HepG2 (cell line): ENCODE data around the gene HSPB6. TPM values are rescaled to one million over a fixed set of nuclear protein-coding genes. Genes with fewer than 3 reads are reported as not detected.

Experiments
- ATAC-seq: fragments of 200-7000 bp; cut with Tn5 transposase; 3 replicates; pipeline ENCODE4 v1.9.1; 2020; ENCODE audit warnings: mild to moderate bottlenecking, moderate library complexity
- Bru-seq: library from RNA; stranded (reverse); fragments of 400-500 nt; gene quantifications from one replicate; lab custom pipeline; 2021; lab: Mats Ljungman, UMichigan
- BruChase-seq, 2 experiments: library from RNA; stranded (reverse); fragments of 400-500 nt; gene quantifications; one replicate each; lab custom pipeline; 2021; lab: Mats Ljungman, UMichigan
- BruUV-seq: library from RNA; stranded (reverse); fragments of 400-500 nt; replicated peaks from 2 replicates; lab custom pipeline; 2021; lab: Mats Ljungman, UMichigan
- CTCF ChIA-PET: fragments of 300-600 bp; formaldehyde crosslinking; extraction: SDS; loops from one replicate; lab custom pipeline; 2021; ENCODE audit warnings: low total read pairs, inconsistent platforms, low intra/inter-chr PET ratio; lab: Yijun Ruan, JAX
- POLR2A ChIA-PET: fragments of 350-600 bp; sonication (Branson Sonifier 250); formaldehyde crosslinking; loops from one replicate; lab custom pipeline; 2020; ENCODE audit warnings: antibody characterized with exemption, inconsistent platforms; lab: Yijun Ruan, JAX
- DNase-seq: peaks from one replicate; pipeline ENCODE4 v3.0.0-alpha.2; 2015; ENCODE audit warnings: low spot score
- FAIRE-seq: peaks from 3 replicates; lab custom pipeline; 2011; peaks lifted over from hg19 to GRCh38; lab: Jason Lieb, UNC
- H2AFZ ChIP-seq: one replicate; pipeline ENCODE4 v1.6.1; 2011; ENCODE audit warnings: low read length, inconsistent platforms
- H3K27ac ChIP-seq: fragments of 300-600 bp; 3 replicates; pipeline ENCODE4 v1.8.0; 2011; ENCODE audit warnings: mixed run types, mild to moderate bottlenecking, mixed read lengths, low read length, inconsistent platforms; ENCODE audit not compliant: insufficient read depth; ENCODE audit errors: extremely low read length
- H3K27me3 ChIP-seq, 2 experiments: fragments of 200-600 bp in 1 of 2; 2 replicates in 1 of 2; 3 replicates in 1 of 2; pipeline versions ENCODE4 v1.6.0 to v1.8.0; 2011; ENCODE audit warnings: low read length in 2 of 2, mild to moderate bottlenecking in 2 of 2, moderate library complexity in 2 of 2, inconsistent platforms in 1 of 2; ENCODE audit not compliant: insufficient read depth in 2 of 2, control insufficient read depth in 1 of 2
- H3K36me3 ChIP-seq, 2 experiments: fragments of 200-600 bp in 1 of 2; replicated peaks in 1 of 2; 2 replicates in 1 of 2; 3 replicates in 1 of 2; pipeline versions ENCODE4 v1.5.1 to v1.8.0; 2011; ENCODE audit warnings: low read length in 2 of 2, inconsistent platforms in 1 of 2; ENCODE audit not compliant: insufficient read depth in 2 of 2, control insufficient read depth in 1 of 2
- H3K4me1 ChIP-seq: 2 replicates; pipeline ENCODE4 v1.5.1; 2012; ENCODE audit warnings: low read length, inconsistent platforms; ENCODE audit not compliant: insufficient read depth
- H3K4me2 ChIP-seq: 2 replicates; pipeline ENCODE4 v1.6.0; 2011; ENCODE audit warnings: low read depth, low read length, inconsistent platforms
- H3K4me3 ChIP-seq, 3 experiments: fragments of 200-600 bp in 1 of 3; sonication (generic), shearing (Covaris generic) in 1 of 3; replicated peaks in 1 of 3; 2 replicates each; pipeline ENCODE4 v1.5.1; 2011 to 2016; ENCODE audit warnings: low read length in 3 of 3, inconsistent platforms in 2 of 3, low read depth in 2 of 3, mild to moderate bottlenecking in 2 of 3, control low read depth in 1 of 3, mixed read lengths in 1 of 3; ENCODE audit not compliant: insufficient read depth in 1 of 3
- H3K79me2 ChIP-seq: one replicate; pipeline ENCODE4 v1.6.1; 2011; ENCODE audit warnings: low read length, inconsistent platforms; ENCODE audit not compliant: insufficient read depth
- H3K9ac ChIP-seq: 2 replicates; pipeline ENCODE4 v1.6.0; 2011; ENCODE audit warnings: mild to moderate bottlenecking, low read depth, low read length, inconsistent platforms; ENCODE audit not compliant: insufficient read depth
- H3K9me3 ChIP-seq: 2 replicates; pipeline ENCODE4 v1.5.1; 2012; ENCODE audit warnings: mild to moderate bottlenecking, low read length
- H4K20me1 ChIP-seq: 2 replicates; pipeline ENCODE4 v1.6.0; 2011; ENCODE audit warnings: inconsistent platforms, mild to moderate bottlenecking, low read length, moderate library complexity; ENCODE audit not compliant: insufficient read depth
- AGO1 ChIP-seq: fragments of 200-400 bp; formaldehyde crosslinking; IDR thresholded peaks from 2 replicates; pipeline ENCODE4 v1.6.1; 2017; ENCODE audit warnings: mild to moderate bottlenecking, low read depth, low read length, moderate library complexity; ENCODE audit not compliant: poor library complexity, severe bottlenecking
- AGO2 ChIP-seq: fragments of 200-400 bp; formaldehyde crosslinking; optimal IDR thresholded peaks from 2 replicates; pipeline ENCODE3; 2017; ENCODE audit warnings: mild to moderate bottlenecking, low read depth, low read length, moderate library complexity
- ELF3 ChIP-seq: IDR thresholded peaks from 2 replicates; pipeline ENCODE4 v1.6.1; 2016; ENCODE audit warnings: missing genetic modification reagents, missing compliant biosample characterization
- HNRNPK ChIP-seq: fragments of 200-400 bp; formaldehyde crosslinking; IDR thresholded peaks from 2 replicates; pipeline ENCODE4 v1.6.1; 2018; ENCODE audit warnings: low read length, low read depth, moderate library complexity, mild to moderate bottlenecking; ENCODE audit not compliant: poor library complexity, severe bottlenecking
- MZF1 ChIP-seq: sonication (generic); formaldehyde crosslinking; IDR thresholded peaks from 2 replicates; pipeline ENCODE4 v1.8.1; 2023; ENCODE audit warnings: mild to moderate bottlenecking, missing genetic modification reagents, borderline replicate concordance
- POLR2G ChIP-seq: fragments of 200-400 bp; formaldehyde crosslinking; IDR thresholded peaks from 2 replicates; pipeline ENCODE4 v1.6.1; 2018; ENCODE audit warnings: mild to moderate bottlenecking, low read depth, low read length, moderate library complexity
- RBFOX2 ChIP-seq: fragments of 200-400 bp; formaldehyde crosslinking; IDR thresholded peaks from 2 replicates; pipeline ENCODE4 v1.6.1; 2017; ENCODE audit warnings: low read depth, mild to moderate bottlenecking, low read length
- SP140L ChIP-seq: sonication (generic); formaldehyde crosslinking; IDR thresholded peaks from 2 replicates; pipeline ENCODE4 v1.4.0; 2020; ENCODE audit warnings: missing genetic modification reagents, borderline replicate concordance
- ZKSCAN8 ChIP-seq: IDR thresholded peaks from 2 replicates; pipeline ENCODE4 v1.6.1; 2016; ENCODE audit warnings: borderline replicate concordance, missing genetic modification reagents, missing compliant biosample characterization
- WGBS: methylation state at CpG from one replicate; pipeline ENCODE4 v1.1.6; 2017; ENCODE audit warnings: low lambda C conversion rate; 5-methylcytosine and 5-hydroxymethylcytosine counted together
- in situ Hi-C: cut with HindIII; loops from 2 replicates; pipeline ENCODE4 v1.10.0; 2017; ENCODE audit warnings: low pct_unique_long_range_greater_than_20kb; ENCODE audit not compliant: extremely low pct_ligation_motif_present
- intact Hi-C: fragments of 100-400 bp; cut with micrococcal nuclease; formaldehyde crosslinking; loops from one replicate; pipeline ENCODE4 v1.10.0; 2022; ENCODE audit not compliant: unreplicated experiment
- long read RNA-seq, 2 experiments: library from RNA in 1 of 2; library from polyadenylated mRNA in 1 of 2; stranded (forward) in 1 of 2; unstranded in 1 of 2; transcript quantifications; one replicate each; pipeline ENCODE4 v2.0.0, GENCODE V29; 2019 to 2022
- polyA minus RNA-seq, 3 experiments: library from RNA; depleted of rRNA, polyadenylated mRNA; stranded (reverse); fragments of >200 nt; gene quantifications; 2 replicates each; pipeline ENCODE4 v1.2.3, GENCODE V29; 2011; ENCODE audit warnings: low replicate concordance in 1 of 3
- polyA plus RNA-seq, 8 experiments: library from polyadenylated mRNA; depleted of rRNA in 3 of 8; stranded (reverse) in 7 of 8; unstranded in 1 of 8; fragments of >200 nt; fragmentation: Illumina TruSeq in 4 of 8; extraction: Trizol in 4 of 8; gene quantifications; 2 replicates each; pipeline versions ENCODE4 v1.2.1 to v1.2.3, GENCODE V29; 2011 to 2016; ENCODE audit warnings: low read depth in 4 of 8, missing spikeins in 1 of 8, mixed read lengths in 1 of 8; ENCODE audit not compliant: insufficient read depth in 1 of 8
- total RNA-seq, 5 experiments: library from RNA; depleted of rRNA; stranded (reverse); fragments of >200 nt; fragmentation: Illumina TruSeq; extraction: Trizol; gene quantifications; 2 replicates each; pipeline ENCODE4 v1.2.3, GENCODE V29; 2016; ENCODE audit warnings: low read depth in 1 of 5

HSPB6 gene, protein sequence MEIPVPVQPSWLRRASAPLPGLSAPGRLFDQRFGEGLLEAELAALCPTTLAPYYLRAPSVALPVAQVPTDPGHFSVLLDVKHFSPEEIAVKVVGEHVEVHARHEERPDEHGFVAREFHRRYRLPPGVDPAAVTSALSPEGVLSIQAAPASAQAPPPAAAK
- not detected in 2 replicates for total RNA-seq (2016; rRNA removed; fragmentation: Illumina TruSeq; extraction: Trizol)
- not detected in 2 replicates for total RNA-seq (2016; cell fraction: cytosol; rRNA removed; fragmentation: Illumina TruSeq; extraction: Trizol; ENCODE audit: low read depth)
- total RNA-seq (2016; cell fraction: insoluble cytoplasmic fraction; rRNA removed; fragmentation: Illumina TruSeq; extraction: Trizol) = 0.06 TPM in 1 of 2 replicates, not detected in the other
- not detected in 2 replicates for total RNA-seq (2016; cell fraction: membrane; rRNA removed; fragmentation: Illumina TruSeq; extraction: Trizol)
- total RNA-seq (2016; cell fraction: nucleus; rRNA removed; fragmentation: Illumina TruSeq; extraction: Trizol) = not detected in 2 replicates
- 0.08 and 0.18 TPM in 2 replicates for polyA plus RNA-seq (2011; rRNA removed)
- 0.04 and 0.08 TPM in 2 replicates for polyA plus RNA-seq (2011; cell fraction: cytosol; rRNA removed)
- 0.32 and 0.47 TPM in 2 replicates for polyA plus RNA-seq (2011; cell fraction: nucleus; rRNA removed)
- 0.28 and 0.45 TPM in 2 replicates for polyA plus RNA-seq (2012)
- polyA plus RNA-seq (2016; cell fraction: cytosol; fragmentation: Illumina TruSeq; extraction: Trizol; ENCODE audit: low read depth) = 0.11 and 0.14 TPM in 2 replicates
- polyA plus RNA-seq (2016; cell fraction: insoluble cytoplasmic fraction; fragmentation: Illumina TruSeq; extraction: Trizol; ENCODE audit: low read depth) = 0.26 and 0.27 TPM in 2 replicates
- polyA plus RNA-seq (2016; cell fraction: membrane; fragmentation: Illumina TruSeq; extraction: Trizol; ENCODE audit: low read depth) = 0.19 and 0.41 TPM in 2 replicates
- polyA plus RNA-seq (2016; cell fraction: nucleus; fragmentation: Illumina TruSeq; extraction: Trizol; ENCODE audit: insufficient read depth, low read depth) = 0.32 and 0.79 TPM in 2 replicates
- polyA minus RNA-seq (2011; rRNA and poly(A)+ RNA removed; ENCODE audit: low replicate concordance) = 0.48 and 0.77 TPM in 2 replicates
- not detected in 2 replicates for polyA minus RNA-seq (2011; cell fraction: cytosol; rRNA and poly(A)+ RNA removed)
- polyA minus RNA-seq (2011; cell fraction: nucleus; rRNA and poly(A)+ RNA removed) = 0.25 TPM in 1 of 2 replicates, not detected in the other
- percentile 21 among the genes with signal in this experiment for Bru-seq, nascent RNA
- BruChase-seq, experiment 1, labeled RNA remaining after a 6-hour chase = percentile 18 among the genes with signal in this experiment
- percentile 22 among the genes with signal in this experiment for BruChase-seq, experiment 2, labeled RNA remaining after a 2-hour chase
- long read RNA-seq, experiment 1 = 0 reads
- long read RNA-seq, experiment 2 = 0 reads

- FAIRE-seq = no peak
- ChIA-PET POLR2A (interaction anchor here (0.7 to 1.5 kb wide), 5 partner anchors 8 to 16 kb away, joined by 3 to 17 read pairs (median 5); partner anchors contain the start of genes LIN37, PSENEN and U2AF1L4), CTCF (no interaction called here)
- Histone ChIP-seq H3K79me2 (peaks cover 6% of the 10 kb centered on the region), H3K36me3 (peaks cover 3 to 28% of the 10 kb centered on the region in 2 experiments; a peak in 4 of 5 replicates), H3K9ac (peak within 1 kb of the TSS; percentile 74), H3K4me3 (peak within 1 kb of the TSS; percentile 65 to 83 (median 79)), H3K27ac (peak within 1 kb of the TSS; percentile 79), H2AFZ (no peak within 1 kb of the TSS), H3K4me2 (peak within 1 kb of the TSS; percentile 86), H3K9me3 (no peaks in the 10 kb centered on the region), H3K27me3 (no peaks in the 10 kb centered on the region), H4K20me1 (no peaks in the 10 kb centered on the region), H3K4me1 (peaks cover 20% of the 10 kb centered on the region)
- in situ Hi-C loops (no loop called here), intact Hi-C loops (no loop called here)
- no TSS peak for BruUV-seq
- ATAC-seq = no peak
- TF ChIP-seq HNRNPK = peak; percentile 19
- TF ChIP-seq MZF1 (CRISPR knock-in tag) = no peak
- TF ChIP-seq POLR2G = 0 out of 2 replicates have a peak, but pooled peaks have one; percentile 21
- TF ChIP-seq ELF3 = no peak
- TF ChIP-seq AGO2 = peak; percentile 67
- TF ChIP-seq ZKSCAN8 (CRISPR knock-in tag) = 0 out of 2 replicates have a peak, but pooled peaks have one; percentile 54
- peak; percentile 47 for TF ChIP-seq RBFOX2
- TF ChIP-seq AGO1 = peak; percentile 34
- TF ChIP-seq SP140L (CRISPR knock-in tag) = no peak
- 98% methylated on average over 32 of the region's 52 CpGs for WGBS
- DNase-seq = no peak
Observed at GRCh38 chr19:35756377-35757230, at the start of gene HSPB6. Gene HSPB6, minus strand, starts transcription at chr19:35757029. Its CDS starts 21 bp downstream, at chr19:35757008.
